GM19324 (cell line): ENCODE results near the gene DHRS1.

Experiments
- ATAC-seq: cut with Tn5 transposase; IDR thresholded peaks from one replicate; pipeline ENCODE4 v1.9.1; 2021; ENCODE audit warnings: mild to moderate bottlenecking, moderate library complexity; ENCODE audit not compliant: unreplicated experiment, low FRiP score

DHRS1 gene

GRCh38 chr14:24269368-24269767 is 30.2 kb downstream of the DHRS1 start:
- no peak for ATAC-seq

DNA sequence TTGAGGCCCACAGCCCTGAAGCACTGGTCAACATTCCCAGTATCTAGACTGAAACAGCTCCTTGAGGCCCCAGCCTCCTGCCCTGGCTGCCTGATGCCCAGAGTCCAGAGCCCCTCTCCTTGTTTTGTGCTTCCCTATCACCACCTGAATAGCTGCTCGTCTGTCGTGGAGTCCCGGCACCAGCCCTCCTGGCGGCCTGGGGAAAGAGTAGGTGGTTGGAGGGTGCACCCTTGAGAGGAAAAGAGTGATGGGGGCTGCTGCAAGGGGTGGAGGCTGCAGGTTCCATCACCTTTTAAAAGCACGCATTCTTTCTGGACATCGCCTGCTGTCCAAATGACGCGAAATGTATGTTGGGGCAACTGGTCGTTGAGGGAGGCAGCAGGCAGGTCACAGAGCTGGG is 31.4 kb downstream of the DHRS1 start:
- ATAC-seq = no peak

DNA sequence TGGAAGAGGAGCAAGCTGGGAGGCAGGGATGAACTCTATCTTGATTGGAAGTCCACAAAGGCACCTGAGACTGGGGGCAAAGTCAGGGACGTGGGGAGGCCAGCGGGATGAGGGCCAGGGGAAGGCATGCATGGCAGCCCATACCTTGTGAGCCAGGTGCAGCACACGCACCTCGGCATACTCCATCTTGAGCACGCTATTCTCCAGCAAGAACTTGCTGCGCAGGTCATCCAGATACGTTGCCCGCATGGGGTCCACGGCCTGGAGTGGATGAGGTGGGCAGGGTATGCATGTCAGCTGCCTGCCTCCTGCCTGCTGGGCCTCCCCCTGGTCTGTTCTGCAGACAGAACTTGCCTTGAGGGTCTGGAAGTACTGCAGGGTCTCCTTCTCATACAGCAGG is 32.1 kb downstream of the DHRS1 start:
- no peak for ATAC-seq

- ATAC-seq = no peak
These were observed 33.0 kb downstream of the DHRS1 start for GRCh38 chr14:24266344-24267244.

- ATAC-seq = no peak
These were observed 35.3 kb downstream of the DHRS1 start for GRCh38 chr14:24264298-24264697.

DNA sequence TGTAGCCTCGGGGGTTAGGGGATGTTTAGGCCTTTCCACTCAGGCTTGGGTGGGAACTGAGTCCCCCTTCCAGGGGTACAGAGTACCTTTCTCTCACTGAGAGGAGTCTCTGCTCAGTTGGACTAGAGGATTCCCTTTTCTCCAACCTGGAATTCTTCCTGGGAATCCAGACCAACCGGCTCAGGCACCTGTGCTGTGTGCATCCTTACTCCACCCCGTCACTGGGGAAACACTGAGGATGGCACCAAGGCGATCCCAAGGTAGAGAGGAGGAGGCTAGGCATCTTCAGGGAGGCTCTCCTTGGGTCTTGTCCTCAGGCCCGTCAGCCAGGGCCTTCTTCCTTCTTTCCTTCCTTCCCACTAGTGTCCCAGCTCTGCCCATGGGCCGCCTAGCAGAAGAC is 35.7 kb downstream of the DHRS1 start:
- ATAC-seq = no peak

- ATAC-seq = no peak
These were observed 36.5 kb downstream of the DHRS1 start, which contains the start of gene TGM1 for GRCh38 chr14:24262821-24263733. TSS of gene TGM1 (minus strand) at chr14:24263177. CDS start at chr14:24262352, 825 bp downstream.

- no peak for ATAC-seq
These were observed 37.6 kb downstream of the DHRS1 start for GRCh38 chr14:24261969-24262327.

DNA sequence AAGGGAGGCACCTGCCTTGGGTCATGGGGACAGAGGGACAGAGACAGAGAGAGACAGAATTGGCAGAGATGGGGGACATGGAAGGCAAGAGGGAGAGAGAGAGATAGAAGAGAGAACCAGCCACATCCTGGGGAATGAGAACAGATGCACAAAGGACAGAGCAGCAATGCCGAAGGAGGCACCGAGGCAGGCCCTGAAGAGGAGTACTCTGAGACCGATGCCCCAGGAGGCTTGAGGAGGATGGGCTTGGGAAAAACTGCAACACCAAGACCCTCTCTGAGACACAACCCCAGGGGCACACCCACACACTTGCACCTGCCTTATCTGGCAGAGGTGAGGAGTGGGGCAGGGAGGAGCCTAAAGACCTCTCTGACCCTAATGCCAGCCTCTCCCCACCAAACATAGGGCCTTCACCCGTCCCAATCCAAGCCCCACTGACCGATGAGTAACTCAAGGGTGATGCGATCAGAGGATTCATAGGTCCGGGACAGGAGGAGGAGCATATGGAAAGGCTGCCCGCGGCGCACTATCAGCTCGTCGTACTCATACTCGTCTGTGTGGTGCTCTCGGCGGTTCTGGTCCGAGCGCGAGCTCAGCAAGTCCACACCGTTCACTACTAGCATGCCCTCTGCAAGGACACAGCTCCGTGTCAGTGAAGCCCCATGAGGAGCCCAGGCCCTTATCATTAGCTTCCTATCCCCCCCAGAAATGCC is 38.2 kb downstream of the DHRS1 start:
- ATAC-seq = no peak

DNA sequence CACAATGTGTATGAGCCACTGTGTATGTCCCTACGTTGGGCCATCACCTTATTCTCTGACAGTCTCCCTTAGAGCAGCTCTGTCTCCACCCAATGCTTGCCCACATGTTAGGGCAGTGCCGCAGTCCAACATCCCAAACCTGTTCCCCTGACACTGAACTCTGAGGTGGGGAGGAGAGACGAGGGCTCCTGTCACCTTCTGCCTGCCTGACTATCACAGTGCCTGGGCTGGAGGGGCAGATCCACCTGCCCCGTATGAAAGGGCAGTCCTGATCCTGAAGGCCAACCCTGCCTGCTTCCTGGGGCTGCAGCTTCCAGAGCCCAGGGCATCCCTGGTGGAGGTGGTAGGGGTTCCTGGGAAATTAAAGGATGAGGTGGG is 38.8 kb downstream of the DHRS1 start:
- ATAC-seq = no peak

GRCh38 chr14:24260026-24260779 is 39.4 kb downstream of the DHRS1 start:
- ATAC-seq = no peak

GRCh38 chr14:24259282-24260025 is 40.1 kb downstream of the DHRS1 start:
- ATAC-seq = no peak

DNA sequence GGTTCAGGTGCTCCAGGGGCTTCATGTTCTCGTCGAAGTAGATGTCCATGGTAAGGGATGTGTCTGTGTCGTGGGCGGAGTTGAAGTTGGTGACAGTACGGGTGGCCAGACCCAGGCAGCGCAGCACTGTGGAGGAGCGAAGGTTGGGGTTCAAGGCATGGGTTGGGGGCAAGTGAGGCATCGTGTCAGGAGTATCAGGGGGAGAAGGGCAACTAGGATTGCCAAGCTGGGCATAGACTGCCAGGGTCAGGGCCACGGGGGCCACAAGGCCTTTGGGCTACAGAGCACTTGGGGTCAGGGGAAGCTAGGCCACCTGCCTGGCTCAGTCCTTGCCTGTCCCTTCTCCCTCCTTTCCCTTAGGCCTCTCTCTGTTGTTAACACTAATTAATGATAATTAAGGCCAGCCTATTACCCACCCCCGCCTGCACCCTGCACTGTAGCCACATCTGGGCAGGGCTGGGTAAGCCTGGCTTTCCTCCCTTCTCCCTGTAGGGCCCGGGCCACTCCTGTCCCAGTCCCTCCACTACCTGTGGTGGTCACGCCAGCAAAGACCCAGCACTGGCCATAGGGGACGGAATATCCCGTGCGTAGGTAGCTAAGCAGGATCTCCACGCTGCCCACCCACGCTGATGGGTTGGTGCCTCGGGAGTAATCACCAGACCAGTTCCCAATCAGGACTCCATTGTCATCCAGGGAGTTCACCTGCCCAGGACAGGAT is 40.9 kb downstream of the DHRS1 start:
- ATAC-seq = no peak

GRCh38 chr14:24258119-24258518 is 41.5 kb downstream of the DHRS1 start:
- no peak for ATAC-seq

DNA sequence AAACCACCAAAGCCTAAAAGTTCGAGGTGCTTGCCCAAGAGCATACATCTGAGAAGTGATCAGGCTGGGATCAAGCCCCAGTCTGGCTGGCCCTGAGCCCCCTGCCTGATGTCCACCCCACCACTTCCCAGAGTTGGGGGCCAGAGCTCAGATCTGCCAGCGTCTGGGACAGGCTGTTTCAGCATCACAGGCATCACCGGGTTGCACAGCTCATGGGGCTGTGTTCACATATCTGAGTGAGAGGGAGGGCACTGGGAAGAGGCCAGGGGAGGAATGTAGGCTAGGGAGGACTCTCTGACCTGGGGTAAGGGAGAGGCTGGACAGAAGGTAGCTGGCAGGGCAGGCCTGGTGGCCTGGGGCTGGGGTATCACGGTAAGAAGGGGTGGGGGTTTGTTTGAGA is 42.6 kb downstream of the DHRS1 start:
- no peak for ATAC-seq

DNA sequence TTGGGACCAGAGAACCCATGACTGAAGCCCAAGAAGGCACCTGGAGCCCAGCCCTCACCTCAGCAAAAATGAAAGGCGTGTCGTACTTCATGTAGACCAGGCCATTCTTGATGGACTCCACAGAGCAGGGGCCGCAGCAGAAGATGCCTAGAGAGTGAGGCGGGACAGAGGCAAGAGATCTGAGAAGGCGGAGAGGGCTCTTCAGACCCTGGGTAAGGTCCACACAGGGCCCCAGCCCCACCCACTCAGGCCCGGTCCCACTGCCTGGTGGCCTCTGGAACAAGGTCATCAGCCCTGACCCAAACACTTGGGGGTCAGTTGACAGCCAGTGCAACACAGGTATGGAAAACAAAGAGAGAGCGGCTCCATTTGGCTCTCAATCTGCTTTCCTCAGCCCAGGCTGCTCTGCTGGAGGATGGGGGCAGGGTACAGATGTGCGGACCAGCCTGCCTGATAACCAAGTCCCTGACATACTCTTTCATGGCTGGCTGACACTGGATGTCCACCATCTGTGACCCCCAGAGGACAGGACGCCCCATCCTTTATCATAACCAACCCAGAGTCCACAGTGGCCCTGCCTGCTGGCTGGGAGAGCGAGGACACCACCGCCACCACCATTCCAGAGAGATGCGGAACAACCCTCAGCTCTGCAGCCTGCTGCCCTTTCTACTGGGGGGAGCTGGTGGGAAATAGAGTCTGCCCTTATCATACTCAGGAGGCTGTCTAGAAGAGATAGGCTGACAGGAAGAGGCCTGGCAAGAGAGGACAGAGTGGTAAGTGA is 43.5 kb downstream of the DHRS1 start:
- no peak for ATAC-seq

DNA sequence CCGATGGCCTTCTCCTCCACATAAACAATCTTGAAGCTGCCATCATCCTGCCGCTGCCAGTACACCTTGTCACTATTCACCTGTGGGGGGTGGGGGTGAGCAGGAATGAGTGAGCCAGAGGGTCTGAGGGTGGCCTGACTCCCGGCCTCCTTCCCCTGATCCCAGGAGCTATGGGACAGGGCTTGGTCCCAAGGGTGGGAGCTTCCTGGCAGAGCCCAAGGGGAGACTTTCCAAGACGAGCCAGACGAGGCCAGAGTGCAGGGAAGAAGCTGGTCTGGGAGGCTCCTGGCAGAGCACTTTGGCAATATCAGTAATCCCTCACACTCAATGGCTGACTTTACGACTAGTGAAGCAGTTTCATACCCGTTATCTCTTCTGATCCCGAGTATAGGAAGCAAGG is 44.1 kb downstream of the DHRS1 start:
- no peak for ATAC-seq
